ENCODE results near the gene MSI2.

The MSI2 gene

GRCh38 chr17:57441270-57441600 is 184.9 kb downstream of the MSI2 start:
- no peak for DNase-seq (ENCODE audit: low spot score)

- no peak for DNase-seq (ENCODE audit: low spot score)
These were observed 186.1 kb downstream of the MSI2 start for GRCh38 chr17:57442401-57442823.

- DNase-seq (ENCODE audit: low spot score), result no peak
These were observed 186.7 kb downstream of the MSI2 start for GRCh38 chr17:57442914-57443571.

- no peak for DNase-seq (ENCODE audit: low spot score)
These were observed 187.5 kb downstream of the MSI2 start for GRCh38 chr17:57443781-57444180.

GRCh38 chr17:57444682-57445450 is 188.5 kb downstream of the MSI2 start:
- no peak for DNase-seq (ENCODE audit: low spot score)

GRCh38 chr17:57445772-57446472 is 189.6 kb downstream of the MSI2 start:
- no peak for DNase-seq (ENCODE audit: low spot score)

GRCh38 chr17:57447357-57447989 is 191.2 kb downstream of the MSI2 start:
- DNase-seq (ENCODE audit: low spot score), result no peak

- no peak for DNase-seq (ENCODE audit: low spot score)
These were observed 191.9 kb downstream of the MSI2 start for GRCh38 chr17:57447990-57448758.

GRCh38 chr17:57448759-57449283 is 192.5 kb downstream of the MSI2 start:
- no peak for DNase-seq (ENCODE audit: low spot score)

- no peak for DNase-seq (ENCODE audit: low spot score)
These were observed 194.9 kb downstream of the MSI2 start for GRCh38 chr17:57451191-57451590.

- no peak for DNase-seq (ENCODE audit: low spot score)
These were observed 195.3 kb downstream of the MSI2 start for GRCh38 chr17:57451643-57452042.

- DNase-seq (ENCODE audit: low spot score), result no peak
These were observed 197.6 kb downstream of the MSI2 start for GRCh38 chr17:57453841-57454425.

GRCh38 chr17:57454729-57455062 is 198.4 kb downstream of the MSI2 start:
- DNase-seq (ENCODE audit: low spot score), result no peak

GRCh38 chr17:57455063-57455914 is 199.0 kb downstream of the MSI2 start:
- DNase-seq (ENCODE audit: low spot score), result no peak

- DNase-seq (ENCODE audit: low spot score), result no peak
These were observed 200.3 kb downstream of the MSI2 start for GRCh38 chr17:57456622-57457021.

GRCh38 chr17:57457188-57457587 is 200.9 kb downstream of the MSI2 start:
- no peak for DNase-seq (ENCODE audit: low spot score)

- no peak for DNase-seq (ENCODE audit: low spot score)
These were observed 202.5 kb downstream of the MSI2 start for GRCh38 chr17:57458718-57459285.

- no peak for DNase-seq (ENCODE audit: low spot score)
These were observed 203.1 kb downstream of the MSI2 start for GRCh38 chr17:57459286-57459915.

GRCh38 chr17:57461082-57461481 is 204.8 kb downstream of the MSI2 start:
- DNase-seq (ENCODE audit: low spot score), result no peak
